ENCODE results near the gene SUMF2. TPM values are rescaled to one million over a fixed set of nuclear protein-coding genes. Genes with fewer than 3 reads are reported as not detected.
"Not testable (repeated sequence)": the region's sequence is repeated elsewhere in the genome, so short reads cannot be mapped to it uniquely, and the experiment has no call there.

Gene SUMF2
- 100 to 1,000 TPM; 128 to 133 TPM for total RNA-seq

GRCh38 chr7:56063882-56064625 lies at the start of gene SUMF2:
Gene SUMF2 (plus strand): TSS chr7:56064286. CDS start chr7:56064312, 26 bp downstream.
- ChIA-PET CTCF (interaction anchor here (0.6 to 1.9 kb wide), 6 partner anchors 10 to 99 kb away, joined by 3 to 9 read pairs (median 3); partner anchors contain the start of genes CCT6A and PSPH), POLR2A (interaction anchor here (0.9 kb wide), 1 partner anchor 13 kb away, joined by 3 read pairs; the partner anchor contains the start of genes CCT6A and PSPH)
- H3K4me1 Mint-ChIP-seq = peaks cover 38% of the 10 kb centered on the region
- peak within 1 kb of the TSS; percentile 98 for H3K27ac Mint-ChIP-seq
- peak within 1 kb of the TSS; percentile 94 for H3K4me3 Mint-ChIP-seq
- H3K9me3 Mint-ChIP-seq = no peaks in the 10 kb centered on the region
- peaks cover 50% of the 10 kb centered on the region for H3K36me3 Mint-ChIP-seq (ENCODE audit: low read depth)
- H3K27me3 Mint-ChIP-seq = no peaks in the 10 kb centered on the region
- peak; percentile 89 for DNase-seq

- POLR2A ChIA-PET, H3K27ac Mint-ChIP-seq: not testable (repeated sequence)
Observed at GRCh38 chr7:56017015-56017414, 47.1 kb upstream of the SUMF2 start.

GRCh38 chr7:56019501-56019900 lies 44.6 kb upstream of the SUMF2 start:
- peaks cover 13% of the 10 kb centered on the region for H3K36me3 Mint-ChIP-seq (ENCODE audit: low read depth)
- no peak for DNase-seq
- ChIA-PET POLR2A (interaction anchor here (1.0 kb wide), 1 partner anchor 46 kb away, joined by 4 read pairs; no protein-coding TSS in a partner anchor), CTCF (interaction anchor here (1.0 kb wide), 1 partner anchor 46 kb away, joined by 3 read pairs; no protein-coding TSS in a partner anchor)
- H3K9me3 Mint-ChIP-seq = no peaks in the 10 kb centered on the region
- H3K4me1 Mint-ChIP-seq = no peaks in the 10 kb centered on the region
- H3K27me3 Mint-ChIP-seq = no peaks in the 10 kb centered on the region
- no peak overlapping the region for H3K4me3 Mint-ChIP-seq
- no peak overlapping the region for H3K27ac Mint-ChIP-seq

More at GRCh38 chr7:56017015-56017414, 47.1 kb upstream of the SUMF2 start:
- not testable (repeated sequence) for DNase-seq, H3K27me3 Mint-ChIP-seq, H3K4me1 Mint-ChIP-seq, H3K4me3 Mint-ChIP-seq, H3K9me3 Mint-ChIP-seq
- CTCF ChIA-PET = interaction anchor here (1.8 kb wide), 1 partner anchor 46 kb away, joined by 8 read pairs; no protein-coding TSS in a partner anchor
- peaks cover 13% of the 10 kb centered on the region for H3K36me3 Mint-ChIP-seq (ENCODE audit: low read depth)

- POLR2A ChIA-PET = no interaction called here
- no peak for DNase-seq
- H3K36me3 Mint-ChIP-seq (ENCODE audit: low read depth) = peaks cover 12% of the 10 kb centered on the region
- no peaks in the 10 kb centered on the region for H3K4me1 Mint-ChIP-seq
- CTCF ChIA-PET = interaction anchor here (0.5 to 1.4 kb wide), 2 partner anchors 9 to 24 kb away, joined by 3 to 4 read pairs; no protein-coding TSS in a partner anchor
- no peak overlapping the region for H3K4me3 Mint-ChIP-seq
- no peak overlapping the region for H3K27ac Mint-ChIP-seq
- no peaks in the 10 kb centered on the region for H3K9me3 Mint-ChIP-seq
- no peaks in the 10 kb centered on the region for H3K27me3 Mint-ChIP-seq
Observed at GRCh38 chr7:56023500-56023899, 40.6 kb upstream of the SUMF2 start.

GRCh38 chr7:56026538-56026937 lies 37.5 kb upstream of the SUMF2 start:
- Mint-ChIP-seq H3K4me1 (no peaks in the 10 kb centered on the region), H3K36me3 (ENCODE audit: low read depth) (no peaks in the 10 kb centered on the region), H3K4me3 (no peak overlapping the region), H3K9me3 (no peaks in the 10 kb centered on the region), H3K27me3 (no peaks in the 10 kb centered on the region), H3K27ac (no peak overlapping the region)
- no peak for DNase-seq
- ChIA-PET CTCF (interaction anchor here (0.6 to 1.3 kb wide), 2 partner anchors 13 to 49 kb away, joined by 3 read pairs; no protein-coding TSS in a partner anchor), POLR2A (no interaction called here)

GRCh38 chr7:56028942-56029630 lies 35.0 kb upstream of the SUMF2 start:
- Mint-ChIP-seq H3K4me3 (no peak overlapping the region), H3K4me1 (peaks cover 14% of the 10 kb centered on the region), H3K9me3 (no peaks in the 10 kb centered on the region), H3K27me3 (no peaks in the 10 kb centered on the region), H3K27ac (no peak overlapping the region), H3K36me3 (ENCODE audit: low read depth) (no peaks in the 10 kb centered on the region)
- DNase-seq = no peak
- ChIA-PET POLR2A (no interaction called here), CTCF (interaction anchor here (0.8 to 1.8 kb wide), 3 partner anchors 13 to 16 kb away, joined by 3 to 4 read pairs (median 3); no protein-coding TSS in a partner anchor)

GRCh38 chr7:56030340-56030739 lies 33.7 kb upstream of the SUMF2 start:
- no peak overlapping the region for H3K27ac Mint-ChIP-seq
- DNase-seq = no peak
- CTCF ChIA-PET = interaction anchor here (0.6 kb wide), 2 partner anchors 8 to 27 kb away, joined by 3 to 5 read pairs; no protein-coding TSS in a partner anchor
- H3K4me1 Mint-ChIP-seq = peaks cover 16% of the 10 kb centered on the region
- no peaks in the 10 kb centered on the region for H3K36me3 Mint-ChIP-seq (ENCODE audit: low read depth)
- no peaks in the 10 kb centered on the region for H3K27me3 Mint-ChIP-seq
- H3K9me3 Mint-ChIP-seq = no peaks in the 10 kb centered on the region
- no peak overlapping the region for H3K4me3 Mint-ChIP-seq
- POLR2A ChIA-PET = no interaction called here

- peaks cover 16% of the 10 kb centered on the region for H3K4me1 Mint-ChIP-seq
- H3K36me3 Mint-ChIP-seq (ENCODE audit: low read depth); POLR2A ChIA-PET; H3K9me3 Mint-ChIP-seq; H3K4me3 Mint-ChIP-seq; H3K27me3 Mint-ChIP-seq; H3K27ac Mint-ChIP-seq; DNase-seq: not testable (repeated sequence)
- CTCF ChIA-PET = interaction anchor here (0.6 to 1.0 kb wide), 2 partner anchors 20 to 25 kb away, joined by 3 to 5 read pairs; partner anchors contain the start of gene CCT6A
Observed at GRCh38 chr7:56031556-56031955, 32.5 kb upstream of the SUMF2 start.

GRCh38 chr7:56032578-56032977 lies 31.5 kb upstream of the SUMF2 start:
- H3K27me3 Mint-ChIP-seq; H3K27ac Mint-ChIP-seq; H3K9me3 Mint-ChIP-seq; POLR2A ChIA-PET; H3K36me3 Mint-ChIP-seq (ENCODE audit: low read depth); DNase-seq: not testable (repeated sequence)
- Mint-ChIP-seq H3K4me1 (peaks cover 16% of the 10 kb centered on the region), H3K4me3 (peak overlapping the region; percentile 22)
- CTCF ChIA-PET = interaction anchor here (0.7 kb wide), 1 partner anchor 13 kb away, joined by 3 read pairs; no protein-coding TSS in a partner anchor

- Mint-ChIP-seq H3K4me1 (peaks cover 16% of the 10 kb centered on the region), H3K4me3 (peak overlapping the region; percentile 77), H3K27ac (peak overlapping the region; percentile 82), H3K36me3 (ENCODE audit: low read depth) (no peaks in the 10 kb centered on the region), H3K9me3 (no peaks in the 10 kb centered on the region), H3K27me3 (no peaks in the 10 kb centered on the region)
- CTCF ChIA-PET = interaction anchor here (0.6 to 1.3 kb wide), 4 partner anchors 28 to 73 kb away, joined by 3 to 5 read pairs (median 4); partner anchors contain the start of gene SUMF2
- DNase-seq = peak; percentile 84
- POLR2A ChIA-PET = no interaction called here
Observed at GRCh38 chr7:56033671-56034432, 30.2 kb upstream of the SUMF2 start.

GRCh38 chr7:56040730-56041129 lies 23.4 kb upstream of the SUMF2 start:
- Mint-ChIP-seq H3K9me3 (no peaks in the 10 kb centered on the region), H3K4me1 (peaks cover 2% of the 10 kb centered on the region), H3K27me3 (no peaks in the 10 kb centered on the region), H3K4me3 (no peak overlapping the region), H3K36me3 (ENCODE audit: low read depth) (no peaks in the 10 kb centered on the region), H3K27ac (no peak overlapping the region)
- ChIA-PET CTCF (interaction anchor here (1.2 kb wide), 1 partner anchor 18 kb away, joined by 3 read pairs; no protein-coding TSS in a partner anchor), POLR2A (no interaction called here)
- no peak for DNase-seq

GRCh38 chr7:56045758-56046157 lies 18.3 kb upstream of the SUMF2 start:
- POLR2A ChIA-PET; H3K27ac Mint-ChIP-seq; H3K36me3 Mint-ChIP-seq (ENCODE audit: low read depth); H3K4me3 Mint-ChIP-seq; H3K27me3 Mint-ChIP-seq; DNase-seq; H3K9me3 Mint-ChIP-seq: not testable (repeated sequence)
- CTCF ChIA-PET = interaction anchor here (1.2 to 1.7 kb wide), 2 partner anchors 13 to 17 kb away, joined by 3 to 4 read pairs; no protein-coding TSS in a partner anchor
- H3K4me1 Mint-ChIP-seq = peaks cover 18% of the 10 kb centered on the region
